Activated T-helper 1 cell treated with anti-CD3 and anti-CD28 coated beads, Interleukin-12 subunit alpha, Interleukin-12 subunit beta, Interleukin-2, Interleukin-4 antibody, amounts not matched to agents 30 ng/mL and 10 ng/mL and 1 ng/mL, durations not matched to agents 14 hours and 24 hours and 36 hours (primary cell): Measurements from ENCODE around the gene LRCH1. TPM values are rescaled to one million over a fixed set of nuclear protein-coding genes. Genes with fewer than 3 reads are reported as not detected.
A peak's percentile ranks its signal among the peaks of the same experiment; 100 is the strongest.

Experiments
- DNase-seq: peaks from one replicate; pipeline ENCODE4 v3.0.0; 2021; ENCODE audit warnings: low spot score
- H3K27ac Mint-ChIP-seq: one replicate; pipeline ENCODE4 v1.8.0; 2021; ENCODE audit warnings: mild to moderate bottlenecking, mixed read lengths
- H3K27me3 Mint-ChIP-seq: one replicate; pipeline ENCODE4 v1.8.0; 2022; ENCODE audit warnings: mild to moderate bottlenecking, moderate library complexity, mixed read lengths; ENCODE audit not compliant: insufficient read depth
- H3K36me3 Mint-ChIP-seq: one replicate; pipeline ENCODE4 v1.8.0; 2021; ENCODE audit warnings: low read depth, mixed read lengths
- H3K4me1 Mint-ChIP-seq: one replicate; pipeline ENCODE4 v1.8.0; 2021; ENCODE audit warnings: low read depth, mixed read lengths
- H3K4me3 Mint-ChIP-seq: one replicate; pipeline ENCODE4 v1.8.0; 2021; ENCODE audit warnings: mild to moderate bottlenecking, moderate library complexity, mixed read lengths
- H3K9me3 Mint-ChIP-seq: one replicate; pipeline ENCODE4 v1.8.0; 2021; ENCODE audit warnings: mixed read lengths
- intact Hi-C: fragments of 100-400 bp; cut with micrococcal nuclease; formaldehyde crosslinking; loops from one replicate; pipeline ENCODE4 v1.15.1; 2024
- total RNA-seq: library from RNA; stranded (reverse); gene quantifications from 2 replicates; pipeline ENCODE4 v1.2.3, GENCODE V29; 2022

LRCH1 gene
- total RNA-seq, 1 donor from 2014 or later: 20.3 TPM

DNA sequence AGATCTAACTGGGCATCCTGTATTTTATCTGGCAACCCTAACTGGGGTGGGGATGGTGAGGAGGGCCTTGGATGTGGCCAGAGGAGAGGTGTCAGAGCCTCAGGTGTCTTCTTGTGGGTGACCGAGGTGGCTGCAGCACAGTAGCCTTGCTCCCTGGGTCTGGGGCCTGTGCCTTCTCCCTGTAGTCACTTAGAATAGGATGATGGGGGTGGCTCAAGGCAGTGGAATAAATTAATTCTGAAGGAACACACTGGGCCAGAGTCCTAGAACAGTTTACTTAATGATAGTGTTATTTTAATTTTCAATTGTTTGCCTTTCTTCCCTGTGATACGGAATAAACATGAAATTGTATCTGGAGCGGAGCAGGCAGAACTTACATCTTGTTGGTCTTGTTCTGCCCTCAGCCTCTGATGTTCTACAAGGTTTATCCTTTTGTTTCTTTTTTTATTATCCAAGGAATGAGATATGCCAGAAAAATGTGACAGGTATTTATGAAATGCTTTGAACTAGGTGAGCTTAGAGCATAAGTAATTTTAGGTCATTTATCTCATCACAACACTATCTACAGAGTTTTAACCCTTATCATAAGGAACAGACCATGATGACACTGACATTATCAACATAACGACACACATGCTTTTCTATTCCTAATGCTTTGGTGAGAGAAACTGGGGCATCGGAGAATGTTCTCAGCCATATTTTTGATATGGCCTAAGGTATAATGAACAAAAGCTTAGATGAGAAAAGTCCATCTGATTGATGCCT, 51.4 kb downstream of the LRCH1 start:
- no peak overlapping the region for H3K27ac Mint-ChIP-seq
- H3K4me3 Mint-ChIP-seq: no peak overlapping the region
- intact Hi-C loops: no loop called here

DNA sequence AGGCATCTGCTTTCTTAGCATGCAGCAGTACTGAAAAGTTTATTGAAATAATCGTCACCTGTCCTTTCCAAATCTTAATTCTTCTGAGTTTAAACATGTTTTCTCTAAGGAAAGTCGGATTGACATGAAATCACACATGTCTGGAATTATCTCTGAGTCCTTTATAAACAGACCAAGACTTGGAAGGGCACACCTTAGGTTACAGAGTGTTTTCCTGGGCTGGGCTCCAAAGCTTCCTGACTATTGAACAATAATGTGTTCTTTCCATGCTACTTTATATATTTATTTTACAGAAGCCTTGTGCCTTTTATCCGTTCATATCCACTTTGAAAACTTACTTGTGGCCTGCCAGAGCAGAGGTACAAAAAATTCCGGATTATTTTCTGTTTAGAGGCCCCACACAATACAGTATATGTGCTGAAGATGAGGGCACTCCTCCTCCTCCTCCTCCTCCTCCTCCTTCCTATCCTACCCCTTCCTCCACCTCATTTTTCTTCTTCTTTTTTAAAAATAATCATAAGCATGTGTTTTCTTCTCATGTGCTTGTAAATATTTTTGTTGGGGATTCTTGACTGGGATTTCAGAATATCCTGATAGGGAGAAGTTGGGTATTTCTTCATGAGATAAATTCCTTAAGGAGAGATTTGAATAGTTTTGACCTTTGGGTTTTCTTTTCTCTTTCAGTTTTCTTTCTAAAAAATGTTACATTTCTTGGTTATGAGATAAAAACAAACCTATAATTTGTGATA, 52.3 kb downstream of the LRCH1 start:
- DNase-seq: no peak
- H3K9me3 Mint-ChIP-seq: no peaks in the 10 kb centered on the region
- H3K27me3 Mint-ChIP-seq: no peaks in the 10 kb centered on the region
- intact Hi-C loops: no loop called here
- peaks cover 71% of the 10 kb centered on the region for H3K4me1 Mint-ChIP-seq
- H3K36me3 Mint-ChIP-seq: no peaks in the 10 kb centered on the region
- no peak overlapping the region for H3K4me3 Mint-ChIP-seq
- H3K27ac Mint-ChIP-seq: no peak overlapping the region

More for the DNA sequence above, 51.4 kb downstream of the LRCH1 start:
- H3K9me3 Mint-ChIP-seq: no peaks in the 10 kb centered on the region
- no peaks in the 10 kb centered on the region for H3K27me3 Mint-ChIP-seq
- no peaks in the 10 kb centered on the region for H3K36me3 Mint-ChIP-seq
- no peak for DNase-seq
- peaks cover 74% of the 10 kb centered on the region for H3K4me1 Mint-ChIP-seq

DNA sequence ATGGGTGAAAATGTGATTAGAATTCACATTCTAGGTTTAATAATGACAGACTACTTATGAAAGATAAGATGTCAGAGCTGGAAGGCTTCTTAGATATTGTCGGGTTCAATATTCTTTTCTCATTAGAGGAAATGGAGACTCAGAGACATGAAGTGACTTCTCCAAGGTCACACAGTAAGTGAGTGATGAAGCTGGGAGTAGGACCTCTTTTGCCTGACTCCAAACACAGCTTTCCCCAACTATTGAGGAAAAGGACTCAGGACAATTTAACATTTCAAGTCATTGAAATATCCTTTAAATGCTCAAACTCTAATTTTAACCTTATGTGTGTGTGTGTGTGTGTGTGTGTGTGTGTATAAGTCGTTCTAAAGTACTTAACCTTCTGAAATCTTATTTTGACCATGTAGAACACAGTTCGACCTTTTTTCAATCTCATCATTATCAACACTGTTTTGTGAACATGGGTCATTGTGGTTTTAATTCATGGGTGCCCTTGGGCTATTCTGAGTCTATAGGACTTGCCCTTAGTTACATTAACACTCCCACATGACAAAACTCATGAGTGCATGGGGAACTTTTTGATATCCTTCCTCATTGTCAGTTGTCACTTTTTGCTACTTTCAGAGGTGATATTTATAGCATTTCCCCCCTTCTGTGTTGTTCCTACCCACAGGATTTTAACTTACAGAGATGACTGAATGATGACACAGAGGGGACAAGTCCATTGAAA, 53.0 kb downstream of the LRCH1 start:
- Mint-ChIP-seq H3K4me3 (peak overlapping the region; percentile 1), H3K27me3 (no peaks in the 10 kb centered on the region), H3K9me3 (no peaks in the 10 kb centered on the region), H3K4me1 (peaks cover 64% of the 10 kb centered on the region), H3K36me3 (no peaks in the 10 kb centered on the region), H3K27ac (peak overlapping the region; percentile 23)
- intact Hi-C loops: loop anchor here (1.0 to 2.0 kb wide), 3 partner anchors 13 to 62 kb away; no protein-coding TSS in a partner anchor
- no peak for DNase-seq

DNA sequence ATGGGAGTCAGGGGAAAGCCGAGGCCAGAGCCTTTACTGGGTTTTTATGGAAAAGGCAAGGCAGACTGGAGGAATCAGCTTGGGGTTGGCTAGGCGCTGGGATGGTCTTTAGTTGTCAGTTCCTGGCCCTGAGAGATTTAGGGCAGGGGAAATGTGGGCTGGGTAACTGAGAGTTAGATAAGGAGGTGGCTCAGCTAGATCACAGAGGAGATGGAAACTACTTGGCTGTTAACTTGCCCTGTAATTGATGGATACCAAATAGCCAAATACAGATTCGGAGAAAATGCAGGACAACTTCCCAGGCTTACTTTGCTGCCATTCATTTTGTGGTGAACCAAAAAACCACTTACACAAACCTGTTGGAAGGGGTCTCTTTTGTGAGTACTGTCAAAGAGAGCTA, 54.0 kb downstream of the LRCH1 start:
- intact Hi-C loops: loop anchor here (1.0 to 2.0 kb wide), 3 partner anchors 14 to 61 kb away; no protein-coding TSS in a partner anchor
- DNase-seq: no peak
- peaks cover 54% of the 10 kb centered on the region for H3K4me1 Mint-ChIP-seq
- no peaks in the 10 kb centered on the region for H3K27me3 Mint-ChIP-seq
- no peaks in the 10 kb centered on the region for H3K36me3 Mint-ChIP-seq
- peak overlapping the region; percentile 23 for H3K27ac Mint-ChIP-seq
- H3K9me3 Mint-ChIP-seq: no peaks in the 10 kb centered on the region
- H3K4me3 Mint-ChIP-seq: no peak overlapping the region

- no peaks in the 10 kb centered on the region for H3K36me3 Mint-ChIP-seq
- no peaks in the 10 kb centered on the region for H3K27me3 Mint-ChIP-seq
- intact Hi-C loops: loop anchor here (2.0 kb wide), 1 partner anchor 15 kb away; no protein-coding TSS in a partner anchor
- H3K4me3 Mint-ChIP-seq: peak overlapping the region; percentile 23
- H3K27ac Mint-ChIP-seq: peak overlapping the region; percentile 46
- no peak for DNase-seq
- H3K4me1 Mint-ChIP-seq: peaks cover 44% of the 10 kb centered on the region
- no peaks in the 10 kb centered on the region for H3K9me3 Mint-ChIP-seq
Measured at GRCh38 chr13:46607768-46608564, 55.0 kb downstream of the LRCH1 start.

DNA sequence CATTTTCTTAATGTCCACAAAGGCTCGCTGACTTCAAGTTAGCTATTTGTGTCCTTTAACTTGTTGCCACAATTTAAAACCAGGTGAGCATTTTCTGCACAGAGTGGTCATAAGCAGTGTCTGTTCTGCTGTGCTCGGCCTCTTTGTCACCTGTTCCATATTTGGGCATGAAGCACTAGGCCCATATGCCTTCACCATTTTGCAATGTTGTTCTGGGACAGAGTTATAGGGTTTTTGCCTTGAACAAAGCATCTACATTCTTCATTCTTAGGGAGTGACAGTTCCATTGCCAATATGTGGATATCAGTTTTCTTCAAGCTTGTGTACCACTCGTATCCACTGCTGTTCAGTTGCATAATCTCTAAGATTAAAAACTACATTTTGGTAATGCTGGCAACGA, 56.1 kb downstream of the LRCH1 start:
- H3K27me3 Mint-ChIP-seq: no peaks in the 10 kb centered on the region
- no peak overlapping the region for H3K4me3 Mint-ChIP-seq
- H3K4me1 Mint-ChIP-seq: peaks cover 40% of the 10 kb centered on the region
- no peaks in the 10 kb centered on the region for H3K36me3 Mint-ChIP-seq
- DNase-seq: no peak
- H3K9me3 Mint-ChIP-seq: no peaks in the 10 kb centered on the region
- intact Hi-C loops: no loop called here
- no peak overlapping the region for H3K27ac Mint-ChIP-seq

GRCh38 chr13:46609726-46610125, 56.8 kb downstream of the LRCH1 start:
- Mint-ChIP-seq H3K27me3 (no peaks in the 10 kb centered on the region), H3K36me3 (peaks cover 2% of the 10 kb centered on the region), H3K27ac (no peak overlapping the region), H3K4me3 (no peak overlapping the region), H3K4me1 (peaks cover 40% of the 10 kb centered on the region), H3K9me3 (no peaks in the 10 kb centered on the region)
- intact Hi-C loops: no loop called here
- no peak for DNase-seq

DNA sequence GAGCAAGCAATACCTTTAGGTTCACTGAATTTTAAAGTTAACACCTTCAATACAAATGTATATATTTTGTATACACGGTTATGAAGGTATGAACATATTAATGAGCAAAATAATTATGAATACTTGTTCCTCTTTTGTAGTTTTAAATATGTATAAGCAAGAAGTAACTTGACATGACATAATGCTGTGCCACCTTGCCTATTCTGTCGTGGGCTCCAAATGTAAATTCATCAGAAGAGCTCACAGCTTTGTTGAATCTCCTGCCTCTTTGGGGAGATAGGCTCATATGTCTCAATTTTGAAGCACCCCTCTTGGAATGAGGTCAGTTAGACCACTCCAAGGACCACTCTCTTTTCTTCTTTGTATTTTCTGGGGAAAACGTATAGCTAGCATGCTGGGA, 59.3 kb downstream of the LRCH1 start:
- H3K9me3 Mint-ChIP-seq: no peaks in the 10 kb centered on the region
- H3K27ac Mint-ChIP-seq: no peak overlapping the region
- intact Hi-C loops: no loop called here
- H3K27me3 Mint-ChIP-seq: no peaks in the 10 kb centered on the region
- H3K4me3 Mint-ChIP-seq: no peak overlapping the region
- H3K36me3 Mint-ChIP-seq: peaks cover 2% of the 10 kb centered on the region
- H3K4me1 Mint-ChIP-seq: peaks cover 34% of the 10 kb centered on the region
- no peak for DNase-seq

DNA sequence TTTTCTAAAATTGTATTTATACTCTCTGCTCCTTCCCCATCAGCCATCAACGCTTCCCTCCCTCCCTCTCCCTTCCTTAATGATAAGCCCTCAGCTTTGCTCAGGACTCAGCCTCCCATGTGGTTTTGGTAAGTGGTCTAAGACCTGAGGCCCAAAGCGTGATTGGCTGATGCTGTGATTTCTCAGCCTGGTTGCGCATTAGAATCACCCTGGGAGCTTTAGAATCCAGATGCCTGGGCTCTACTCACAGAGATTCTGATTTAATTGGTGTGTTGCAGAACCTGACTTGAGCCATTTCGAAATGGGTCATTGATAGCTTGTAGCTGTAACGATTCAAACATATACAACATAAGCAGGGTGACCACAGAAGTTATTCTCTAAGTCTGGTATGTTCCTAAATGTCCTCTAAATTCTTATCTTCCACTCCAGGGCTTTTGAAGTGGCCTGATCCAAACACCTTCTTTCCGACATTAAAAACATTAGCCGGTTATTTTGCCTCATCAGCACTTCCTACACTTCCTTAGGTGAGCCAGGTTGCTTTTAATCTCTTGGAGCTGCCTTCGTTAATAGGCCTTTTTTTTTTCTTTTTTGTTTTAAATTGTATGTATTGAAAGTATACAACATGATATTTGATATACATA, 60.6 kb downstream of the LRCH1 start:
- intact Hi-C loops: no loop called here
- Mint-ChIP-seq H3K4me1 (peaks cover 22% of the 10 kb centered on the region), H3K36me3 (peaks cover 2% of the 10 kb centered on the region), H3K4me3 (no peak overlapping the region), H3K27me3 (no peaks in the 10 kb centered on the region), H3K27ac (no peak overlapping the region), H3K9me3 (no peaks in the 10 kb centered on the region)
- DNase-seq: no peak

GRCh38 chr13:46614582-46614981, 61.6 kb downstream of the LRCH1 start:
- H3K9me3 Mint-ChIP-seq: no peaks in the 10 kb centered on the region
- H3K4me1 Mint-ChIP-seq: peaks cover 22% of the 10 kb centered on the region
- intact Hi-C loops: no loop called here

GRCh38 chr13:46615888-46616531, 63.0 kb downstream of the LRCH1 start:
- no peak overlapping the region for H3K27ac Mint-ChIP-seq
- no peak overlapping the region for H3K4me3 Mint-ChIP-seq
- H3K4me1 Mint-ChIP-seq: peaks cover 33% of the 10 kb centered on the region
- intact Hi-C loops: no loop called here
- H3K9me3 Mint-ChIP-seq: no peaks in the 10 kb centered on the region
- no peak for DNase-seq
- H3K27me3 Mint-ChIP-seq: no peaks in the 10 kb centered on the region
- H3K36me3 Mint-ChIP-seq: peaks cover 2% of the 10 kb centered on the region

More at GRCh38 chr13:46614582-46614981, 61.6 kb downstream of the LRCH1 start:
- Mint-ChIP-seq H3K27me3 (no peaks in the 10 kb centered on the region), H3K27ac (no peak overlapping the region), H3K36me3 (peaks cover 2% of the 10 kb centered on the region), H3K4me3 (no peak overlapping the region)
- DNase-seq: no peak
